Memory B cell (primary cell): ENCODE data around the gene KPNA3.
"Not testable (repeated sequence)": the region's sequence is repeated elsewhere in the genome, so short reads cannot be mapped to it uniquely, and the experiment has no call there.

Experiments
- ATAC-seq: fragments of 150-1000 bp; cut with Tn5 transposase; 2 replicates; pipeline ENCODE4 v1.10.0; 2021; ENCODE audit warnings: low read depth, mild to moderate bottlenecking, moderate library complexity
- DNase-seq, 2 donors: peaks; one replicate each; pipeline ENCODE4 v3.0.0; 2022; ENCODE audit warnings: low spot score in 2 of 2
- H3K27ac Mint-ChIP-seq: one replicate; pipeline ENCODE4 v1.8.0; 2022; ENCODE audit warnings: mild to moderate bottlenecking, moderate library complexity, mixed read lengths
- H3K27me3 Mint-ChIP-seq: one replicate; pipeline ENCODE4 v1.8.0; 2022; ENCODE audit warnings: mixed read lengths
- H3K36me3 Mint-ChIP-seq: one replicate; pipeline ENCODE4 v1.8.0; 2022; ENCODE audit warnings: mild to moderate bottlenecking, mixed read lengths
- H3K4me1 Mint-ChIP-seq: one replicate; pipeline ENCODE4 v1.8.0; 2022; ENCODE audit warnings: mixed read lengths
- H3K4me3 Mint-ChIP-seq: one replicate; pipeline ENCODE4 v1.8.0; 2022; ENCODE audit warnings: mild to moderate bottlenecking, moderate library complexity, mixed read lengths
- H3K9me3 Mint-ChIP-seq: one replicate; pipeline ENCODE4 v1.8.0; 2022; ENCODE audit warnings: mixed read lengths

The KPNA3 gene

DNA sequence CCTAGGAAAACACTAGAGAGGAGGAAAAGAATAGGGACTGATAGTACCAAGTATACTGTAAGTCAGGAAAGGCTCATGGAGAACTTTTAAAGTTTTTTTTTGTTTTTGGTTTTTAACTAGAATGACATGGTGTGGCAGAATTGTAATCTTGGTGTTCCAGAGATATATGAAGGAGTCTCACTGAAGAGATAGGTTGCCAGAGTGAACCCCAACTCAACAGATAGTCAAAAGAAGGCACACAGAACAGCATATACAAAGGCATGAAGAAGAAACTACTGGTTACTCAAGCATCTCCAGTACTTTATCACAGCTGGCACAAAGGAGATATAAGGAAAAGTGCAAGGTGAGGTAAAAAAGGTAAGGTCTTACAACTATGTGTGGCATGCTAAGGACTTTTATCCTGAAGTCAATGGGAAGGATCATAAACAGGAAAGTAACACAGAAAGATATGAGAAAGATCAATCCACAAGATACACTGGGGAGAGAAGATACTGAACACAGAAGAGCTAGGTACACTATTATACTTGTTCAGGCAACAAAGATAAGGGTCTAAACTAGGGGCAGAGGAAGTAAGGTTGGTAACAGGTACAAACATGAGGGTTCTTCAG, 6.0 kb downstream of the KPNA3 start:
- H3K4me1 Mint-ChIP-seq = peaks cover 44% of the 10 kb centered on the region
- no peaks in the 10 kb centered on the region for H3K27me3 Mint-ChIP-seq
- no peaks in the 10 kb centered on the region for H3K9me3 Mint-ChIP-seq
- no peak overlapping the region for H3K4me3 Mint-ChIP-seq
- H3K27ac Mint-ChIP-seq = no peak overlapping the region
- no peak for ATAC-seq
- no peak for DNase-seq
- peaks cover 11% of the 10 kb centered on the region for H3K36me3 Mint-ChIP-seq

DNA sequence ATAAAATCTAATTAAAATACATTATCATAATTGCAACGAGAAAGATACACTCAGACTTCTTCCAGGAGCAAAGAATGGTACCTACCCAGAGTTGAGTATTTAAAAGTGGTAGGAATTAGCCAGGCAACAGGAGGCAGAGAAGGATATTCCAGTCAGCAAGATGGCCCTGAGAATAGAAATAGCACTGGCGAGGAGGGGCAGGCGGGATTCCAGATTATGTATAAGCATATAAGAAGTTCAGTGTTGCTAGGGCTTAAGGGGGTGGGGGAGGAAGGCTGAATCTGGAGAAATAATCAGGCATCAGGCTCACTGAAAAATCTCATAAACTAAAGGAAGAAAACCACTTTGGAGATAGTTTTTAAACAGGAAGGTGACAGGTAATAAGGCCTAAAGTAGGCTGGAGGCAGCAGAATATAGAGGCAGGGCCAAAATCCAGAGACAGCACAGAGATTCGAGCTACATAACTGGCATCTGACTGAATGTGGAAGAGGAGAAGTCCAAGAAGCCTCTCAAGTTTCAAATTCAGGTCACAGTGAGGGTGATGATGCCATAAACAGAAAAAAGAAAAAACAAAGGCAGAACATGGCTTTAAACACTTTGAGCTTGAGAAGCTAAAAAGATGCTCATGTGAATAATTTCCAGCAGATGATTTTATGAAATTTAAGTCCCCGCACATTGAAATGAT, 7.5 kb downstream of the KPNA3 start:
- H3K4me3 Mint-ChIP-seq = no peak overlapping the region
- no peak for ATAC-seq
- H3K27ac Mint-ChIP-seq = no peak overlapping the region
- peaks cover 11% of the 10 kb centered on the region for H3K36me3 Mint-ChIP-seq
- DNase-seq = no peak
- H3K27me3 Mint-ChIP-seq = no peaks in the 10 kb centered on the region
- no peaks in the 10 kb centered on the region for H3K9me3 Mint-ChIP-seq
- H3K4me1 Mint-ChIP-seq = peaks cover 41% of the 10 kb centered on the region

- H3K9me3 Mint-ChIP-seq = no peaks in the 10 kb centered on the region
- ATAC-seq = no peak
- no peak overlapping the region for H3K27ac Mint-ChIP-seq
- DNase-seq = no peak
- H3K4me1 Mint-ChIP-seq = peaks cover 39% of the 10 kb centered on the region
- peaks cover 12% of the 10 kb centered on the region for H3K36me3 Mint-ChIP-seq
- no peak overlapping the region for H3K4me3 Mint-ChIP-seq
- no peaks in the 10 kb centered on the region for H3K27me3 Mint-ChIP-seq
Measured at GRCh38 chr13:49783865-49784264, 8.6 kb downstream of the KPNA3 start.

- no peak for ATAC-seq
- peaks cover 42% of the 10 kb centered on the region for H3K4me1 Mint-ChIP-seq
- H3K27ac Mint-ChIP-seq = no peak overlapping the region
- no peak overlapping the region for H3K4me3 Mint-ChIP-seq
- DNase-seq = no peak
- H3K36me3 Mint-ChIP-seq = peaks cover 11% of the 10 kb centered on the region
- H3K27me3 Mint-ChIP-seq = no peaks in the 10 kb centered on the region
- no peaks in the 10 kb centered on the region for H3K9me3 Mint-ChIP-seq
Measured at GRCh38 chr13:49782784-49783183, 9.7 kb downstream of the KPNA3 start.

- Mint-ChIP-seq H3K4me3 (no peak overlapping the region), H3K36me3 (peaks cover 11% of the 10 kb centered on the region), H3K27me3 (no peaks in the 10 kb centered on the region), H3K4me1 (peaks cover 45% of the 10 kb centered on the region), H3K27ac (no peak overlapping the region), H3K9me3 (no peaks in the 10 kb centered on the region)
- DNase-seq (no peak), ATAC-seq (no peak)
Measured at GRCh38 chr13:49781806-49782205, 10.7 kb downstream of the KPNA3 start.

GRCh38 chr13:49779721-49780120, 12.8 kb downstream of the KPNA3 start:
- DNase-seq = no peak
- ATAC-seq = no peak
- Mint-ChIP-seq H3K36me3 (peaks cover 2% of the 10 kb centered on the region), H3K9me3 (no peaks in the 10 kb centered on the region), H3K4me1 (peaks cover 30% of the 10 kb centered on the region), H3K27me3 (no peaks in the 10 kb centered on the region), H3K27ac (no peak overlapping the region), H3K4me3 (no peak overlapping the region)

- H3K4me3 Mint-ChIP-seq = no peak overlapping the region
- peaks cover 2% of the 10 kb centered on the region for H3K36me3 Mint-ChIP-seq
- H3K9me3 Mint-ChIP-seq = no peaks in the 10 kb centered on the region
- no peaks in the 10 kb centered on the region for H3K27me3 Mint-ChIP-seq
- DNase-seq (no peak), ATAC-seq (no peak)
- H3K27ac Mint-ChIP-seq = peak overlapping the region; percentile 35
- peaks cover 26% of the 10 kb centered on the region for H3K4me1 Mint-ChIP-seq
Measured at GRCh38 chr13:49777746-49778614, 14.5 kb downstream of the KPNA3 start.

DNA sequence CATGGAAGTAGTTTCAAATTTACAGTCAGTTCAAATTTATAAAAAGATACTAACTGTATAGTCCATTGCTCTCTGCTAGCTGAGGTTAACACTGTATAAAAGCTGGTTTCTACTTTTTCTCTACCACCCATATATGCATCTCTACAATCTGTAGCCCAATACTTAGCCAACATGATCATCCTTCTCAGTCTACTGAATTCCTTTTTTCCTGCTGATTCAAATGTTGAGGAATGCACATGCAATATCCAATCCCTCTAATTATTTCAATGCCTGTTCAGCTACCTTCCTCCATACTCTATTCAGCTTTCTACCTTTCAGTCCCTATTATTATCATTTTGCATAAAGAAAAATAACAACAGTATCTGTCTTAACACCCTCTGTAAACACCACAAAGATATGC, 15.6 kb downstream of the KPNA3 start:
- H3K9me3 Mint-ChIP-seq = no peaks in the 10 kb centered on the region
- H3K27ac Mint-ChIP-seq = no peak overlapping the region
- no peaks in the 10 kb centered on the region for H3K27me3 Mint-ChIP-seq
- no peak for ATAC-seq
- no peak overlapping the region for H3K4me3 Mint-ChIP-seq
- peaks cover 26% of the 10 kb centered on the region for H3K4me1 Mint-ChIP-seq
- no peak for DNase-seq
- H3K36me3 Mint-ChIP-seq = peaks cover 2% of the 10 kb centered on the region

- Mint-ChIP-seq H3K27ac (no peak overlapping the region), H3K4me3 (no peak overlapping the region), H3K27me3 (no peaks in the 10 kb centered on the region), H3K9me3 (no peaks in the 10 kb centered on the region), H3K36me3 (peaks cover 2% of the 10 kb centered on the region), H3K4me1 (peaks cover 20% of the 10 kb centered on the region)
- DNase-seq (no peak), ATAC-seq (no peak)
Measured at GRCh38 chr13:49774376-49775005, 18.0 kb downstream of the KPNA3 start.

DNA sequence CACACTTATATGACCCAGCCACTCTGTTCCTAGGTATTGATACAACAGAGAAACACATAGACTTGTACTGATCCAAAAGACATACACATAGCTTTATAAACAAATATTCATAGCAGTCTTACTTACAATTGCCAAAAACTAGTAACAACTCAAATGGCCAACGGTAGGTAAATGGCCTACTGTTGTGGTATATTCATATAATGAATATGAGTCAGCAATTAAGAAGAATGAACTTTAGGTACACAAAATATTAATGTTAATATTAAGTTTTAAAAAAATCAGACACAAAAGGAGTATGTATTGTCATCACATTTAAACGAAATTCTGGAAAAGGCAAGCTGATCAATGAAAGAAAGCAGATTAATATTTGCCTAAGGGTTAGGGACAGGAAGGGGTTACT, 19.7 kb downstream of the KPNA3 start:
- H3K36me3 Mint-ChIP-seq = no peaks in the 10 kb centered on the region
- no peak overlapping the region for H3K4me3 Mint-ChIP-seq
- H3K27me3 Mint-ChIP-seq = no peaks in the 10 kb centered on the region
- no peak overlapping the region for H3K27ac Mint-ChIP-seq
- peaks cover 22% of the 10 kb centered on the region for H3K4me1 Mint-ChIP-seq
- no peaks in the 10 kb centered on the region for H3K9me3 Mint-ChIP-seq
- ATAC-seq (no peak), DNase-seq (no peak)

- Mint-ChIP-seq H3K4me1 (peaks cover 27% of the 10 kb centered on the region), H3K36me3 (peaks cover 28% of the 10 kb centered on the region)
- H3K27ac Mint-ChIP-seq, H3K9me3 Mint-ChIP-seq, H3K4me3 Mint-ChIP-seq, H3K27me3 Mint-ChIP-seq, DNase-seq, ATAC-seq: not testable (repeated sequence)
Measured at GRCh38 chr13:49761811-49762210, 30.7 kb downstream of the KPNA3 start.

- H3K4me3 Mint-ChIP-seq = no peak overlapping the region
- peaks cover 26% of the 10 kb centered on the region for H3K4me1 Mint-ChIP-seq
- H3K27ac Mint-ChIP-seq = no peak overlapping the region
- DNase-seq (no peak), ATAC-seq (no peak)
- peaks cover 28% of the 10 kb centered on the region for H3K36me3 Mint-ChIP-seq
- no peaks in the 10 kb centered on the region for H3K9me3 Mint-ChIP-seq
- H3K27me3 Mint-ChIP-seq = no peaks in the 10 kb centered on the region
Measured at GRCh38 chr13:49760558-49760957, 31.9 kb downstream of the KPNA3 start.

DNA sequence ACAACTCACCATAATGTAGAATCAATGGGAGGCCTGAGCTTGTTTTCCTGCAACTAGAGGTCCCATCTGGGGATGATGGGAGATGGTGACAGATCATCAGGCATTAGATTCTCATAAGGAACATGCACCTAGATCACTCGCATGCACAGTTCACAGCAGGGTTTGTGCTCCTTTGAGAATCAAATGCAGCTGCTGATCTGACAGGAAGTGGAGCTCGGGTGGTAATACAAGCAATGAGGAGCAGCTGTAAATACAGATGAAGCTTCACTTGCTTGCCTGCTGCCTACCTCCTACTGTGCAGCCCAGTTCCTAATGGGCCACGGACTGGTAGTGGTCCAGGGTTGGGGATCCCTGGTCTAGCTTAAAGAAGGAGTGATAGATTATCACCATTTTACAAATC, 33.0 kb downstream of the KPNA3 start:
- no peaks in the 10 kb centered on the region for H3K27me3 Mint-ChIP-seq
- H3K27ac Mint-ChIP-seq = no peak overlapping the region
- H3K9me3 Mint-ChIP-seq = no peaks in the 10 kb centered on the region
- peaks cover 26% of the 10 kb centered on the region for H3K4me1 Mint-ChIP-seq
- no peak overlapping the region for H3K4me3 Mint-ChIP-seq
- no peak for DNase-seq
- peak; percentile 27 for ATAC-seq
- peaks cover 27% of the 10 kb centered on the region for H3K36me3 Mint-ChIP-seq

- Mint-ChIP-seq H3K4me1 (peaks cover 40% of the 10 kb centered on the region), H3K27me3 (no peaks in the 10 kb centered on the region), H3K36me3 (peaks cover 25% of the 10 kb centered on the region), H3K4me3 (no peak overlapping the region), H3K9me3 (no peaks in the 10 kb centered on the region), H3K27ac (no peak overlapping the region)
- ATAC-seq (no peak), DNase-seq (no peak)
Measured at GRCh38 chr13:49756263-49756662, 36.2 kb downstream of the KPNA3 start.
